Neural cell (in vitro differentiated cells): ENCODE data around the gene MTMR3.

Experiments
- EP300 ChIP-seq: fragments of 450-650 bp; conservative IDR thresholded peaks from 2 replicates; pipeline ENCODE4 v1.6.1; 2014; ENCODE audit warnings: antibody characterized with exemption, mild to moderate bottlenecking, moderate library complexity; ENCODE audit not compliant: poor library complexity, severe bottlenecking
- EZH2 ChIP-seq: fragments of 200-600, 300-800 bp; shearing (Covaris generic), sonication (generic); IDR thresholded peaks from 2 replicates; pipeline ENCODE4 v1.6.1; 2014; ENCODE audit warnings: antibody characterized with exemption, low read length, borderline replicate concordance, mild to moderate bottlenecking; ENCODE audit not compliant: insufficient read depth, poor library complexity, severe bottlenecking
- POLR2AphosphoS5 ChIP-seq: IDR thresholded peaks from 2 replicates; pipeline ENCODE4 v1.6.1; 2012
- SMC3 ChIP-seq: fragments of 450-650 bp; conservative IDR thresholded peaks from 2 replicates; pipeline ENCODE4 v1.6.1; 2014; ENCODE audit warnings: antibody characterized with exemption, mild to moderate bottlenecking, moderate library complexity; ENCODE audit not compliant: poor library complexity
- TAF1 ChIP-seq: IDR thresholded peaks from 2 replicates; pipeline ENCODE4 v1.6.1; 2012; ENCODE audit warnings: low read depth
- TF ChIP-seq, protein P1 (sequence below): fragments of 450-650 bp; IDR thresholded peaks from 2 replicates; pipeline ENCODE4 v1.5.1; 2014; ENCODE audit warnings: antibody characterized with exemption, mild to moderate bottlenecking, moderate library complexity; ENCODE audit not compliant: poor library complexity, severe bottlenecking

DNA sequence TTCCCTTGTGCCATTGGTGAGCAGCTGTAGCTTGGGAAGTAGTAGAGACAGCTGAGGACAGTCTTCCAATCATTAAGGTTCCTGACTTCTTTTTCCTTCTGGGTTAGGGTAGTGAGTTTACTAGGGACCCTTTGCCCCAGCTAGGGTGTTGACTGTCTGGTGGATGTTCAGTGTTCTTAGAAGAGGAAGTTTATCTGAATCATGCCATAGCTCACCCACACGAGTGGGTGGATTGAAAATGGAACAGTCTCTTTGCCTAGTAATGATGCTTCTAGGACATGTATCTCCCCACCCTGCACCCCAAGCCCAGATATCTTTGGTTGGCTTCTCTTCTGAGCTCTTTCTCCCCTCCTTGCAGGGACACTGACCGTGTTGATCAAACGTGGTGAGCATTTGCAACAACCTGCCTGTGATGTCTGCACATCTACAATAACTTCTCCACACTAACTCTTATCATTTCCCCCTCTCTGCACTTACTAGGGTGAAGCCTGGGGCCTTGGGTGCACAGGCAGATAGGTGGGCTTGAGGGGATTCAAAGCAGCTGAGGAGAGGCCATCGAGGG lies 140.2 kb downstream of the MTMR3 start:
- TF ChIP-seq, protein P1, sequence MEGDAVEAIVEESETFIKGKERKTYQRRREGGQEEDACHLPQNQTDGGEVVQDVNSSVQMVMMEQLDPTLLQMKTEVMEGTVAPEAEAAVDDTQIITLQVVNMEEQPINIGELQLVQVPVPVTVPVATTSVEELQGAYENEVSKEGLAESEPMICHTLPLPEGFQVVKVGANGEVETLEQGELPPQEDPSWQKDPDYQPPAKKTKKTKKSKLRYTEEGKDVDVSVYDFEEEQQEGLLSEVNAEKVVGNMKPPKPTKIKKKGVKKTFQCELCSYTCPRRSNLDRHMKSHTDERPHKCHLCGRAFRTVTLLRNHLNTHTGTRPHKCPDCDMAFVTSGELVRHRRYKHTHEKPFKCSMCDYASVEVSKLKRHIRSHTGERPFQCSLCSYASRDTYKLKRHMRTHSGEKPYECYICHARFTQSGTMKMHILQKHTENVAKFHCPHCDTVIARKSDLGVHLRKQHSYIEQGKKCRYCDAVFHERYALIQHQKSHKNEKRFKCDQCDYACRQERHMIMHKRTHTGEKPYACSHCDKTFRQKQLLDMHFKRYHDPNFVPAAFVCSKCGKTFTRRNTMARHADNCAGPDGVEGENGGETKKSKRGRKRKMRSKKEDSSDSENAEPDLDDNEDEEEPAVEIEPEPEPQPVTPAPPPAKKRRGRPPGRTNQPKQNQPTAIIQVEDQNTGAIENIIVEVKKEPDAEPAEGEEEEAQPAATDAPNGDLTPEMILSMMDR = no peak
- no peak for TF ChIP-seq SMC3
- no peak for TF ChIP-seq EZH2
- TF ChIP-seq EP300 = no peak
- TF ChIP-seq TAF1 = no peak
- TF ChIP-seq POLR2AphosphoS5 = no peak
